CD4-positive, alpha-beta T cell treated with Interleukin-6 for 4 hours (primary cell): ENCODE data around the gene STARD10.
A peak's percentile ranks its signal among the peaks of the same experiment; 100 is the strongest.
"Not testable (repeated sequence)": the region's sequence is repeated elsewhere in the genome, so short reads cannot be mapped to it uniquely, and the experiment has no call there.

Source experiments
- DNase-seq: peaks from one replicate; pipeline ENCODE4 v3.0.0-alpha.2; 2020; ENCODE audit warnings: mixed read lengths

Gene STARD10

GRCh38 chr11:72826191-72826941 is 32.5 kb upstream of the STARD10 start:
- DNase-seq = no peak

DNA sequence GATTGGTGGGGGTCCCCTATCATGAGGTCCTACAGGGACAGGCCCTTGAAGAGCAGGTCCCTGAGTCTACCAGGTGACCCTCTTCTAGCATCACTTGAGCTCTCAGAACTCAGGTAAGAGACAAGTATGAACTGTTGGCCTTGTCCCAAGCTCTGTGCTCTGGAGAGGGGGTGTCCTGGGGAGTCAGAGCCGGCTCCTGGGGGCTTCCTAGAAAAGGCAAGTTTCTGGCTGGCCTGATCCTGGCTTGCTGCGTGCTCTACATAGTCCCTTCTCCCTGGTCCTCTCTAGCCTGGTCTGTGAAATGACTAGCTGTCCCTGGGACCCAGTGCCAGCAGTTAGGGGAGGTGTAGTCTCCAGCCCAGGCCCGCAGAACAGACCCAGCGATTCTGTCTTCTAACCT is 31.8 kb upstream of the STARD10 start:
- DNase-seq = no peak

GRCh38 chr11:72824811-72825505 is 31.1 kb upstream of the STARD10 start:
- DNase-seq = no peak

GRCh38 chr11:72824020-72824419 is 30.2 kb upstream of the STARD10 start:
- no peak for DNase-seq

GRCh38 chr11:72823105-72823804 is 29.4 kb upstream of the STARD10 start:
- DNase-seq = no peak

DNA sequence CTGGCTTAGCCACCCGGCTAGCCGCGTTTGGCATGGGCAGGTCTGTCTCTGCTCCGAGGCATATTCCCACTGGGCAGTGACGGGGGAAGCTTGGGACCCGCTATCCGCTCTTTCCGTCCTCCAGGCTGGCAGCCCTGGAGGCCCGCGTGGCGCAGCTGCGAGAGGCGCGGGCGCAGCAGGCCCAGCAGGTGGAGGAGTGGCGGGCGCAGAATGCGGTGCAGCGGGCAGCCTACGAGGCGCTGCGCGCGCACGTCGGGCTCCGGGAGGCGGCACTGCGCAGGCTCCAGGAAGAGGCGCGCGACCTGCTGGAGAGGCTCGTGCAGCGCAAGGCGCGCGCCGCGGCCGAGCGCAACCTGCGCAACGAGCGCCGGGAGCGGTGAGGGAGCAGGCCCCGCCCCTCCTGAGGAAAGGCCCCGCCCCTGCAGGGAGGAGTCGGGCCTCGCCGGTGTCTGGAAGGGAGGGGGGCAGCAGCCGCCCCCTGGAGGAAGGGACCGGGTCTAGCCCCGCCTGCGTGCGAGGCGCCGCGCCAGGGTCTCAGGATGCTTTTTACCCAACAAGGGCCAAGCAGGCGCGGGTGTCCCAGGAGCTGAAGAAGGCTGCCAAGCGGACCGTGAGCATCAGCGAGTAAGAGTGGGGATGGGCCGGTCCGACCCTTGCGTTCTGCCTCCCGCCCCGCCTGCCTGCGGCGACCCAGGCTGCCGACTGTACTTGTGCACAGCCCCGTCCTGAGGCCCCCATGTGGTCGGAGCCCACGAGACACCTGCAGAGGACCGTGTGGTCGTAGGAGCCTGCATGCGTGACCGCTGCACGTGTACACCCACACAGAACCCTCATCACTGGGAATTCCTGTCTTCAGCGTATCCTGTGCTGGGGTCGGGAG is 28.3 kb upstream of the STARD10 start:
- peak; percentile 90 for DNase-seq

DNA sequence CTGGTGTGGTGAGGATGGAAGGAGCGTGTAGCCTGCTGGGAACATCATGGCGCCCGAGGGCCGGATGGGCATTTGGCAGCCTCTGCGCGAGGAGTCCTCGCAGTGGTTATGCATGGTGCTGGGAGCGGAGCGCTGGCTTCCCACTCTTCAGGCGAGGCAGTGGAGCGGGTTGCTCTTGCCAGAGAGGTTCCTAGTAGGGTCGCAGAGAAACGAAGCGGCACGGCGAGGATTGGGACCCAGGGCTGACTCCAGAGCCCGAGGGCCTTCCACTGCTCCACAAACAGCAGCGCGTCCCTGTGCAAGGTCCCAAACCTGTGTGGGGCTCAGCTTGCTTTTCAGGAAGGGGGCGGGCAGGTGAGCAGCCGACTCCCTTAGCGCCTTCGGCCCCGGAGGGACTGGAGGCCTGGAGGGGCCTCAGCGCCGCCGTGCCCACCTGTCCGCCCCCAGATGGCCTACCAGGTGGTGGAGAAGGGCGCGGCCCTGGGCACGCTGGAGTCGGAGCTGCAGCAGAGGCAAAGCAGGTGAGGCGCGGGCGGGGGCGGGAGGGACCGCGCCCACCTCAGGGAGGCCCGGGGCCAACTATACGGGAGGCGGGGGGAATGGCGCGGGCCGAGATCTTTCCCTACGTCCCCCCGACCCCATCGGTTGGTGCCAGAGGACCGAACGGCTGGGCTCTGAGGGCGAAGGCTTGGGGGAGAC is 27.5 kb upstream of the STARD10 start:
- DNase-seq = no peak

- no peak for DNase-seq
Observed at GRCh38 chr11:72820439-72821139, 26.7 kb upstream of the STARD10 start.

DNA sequence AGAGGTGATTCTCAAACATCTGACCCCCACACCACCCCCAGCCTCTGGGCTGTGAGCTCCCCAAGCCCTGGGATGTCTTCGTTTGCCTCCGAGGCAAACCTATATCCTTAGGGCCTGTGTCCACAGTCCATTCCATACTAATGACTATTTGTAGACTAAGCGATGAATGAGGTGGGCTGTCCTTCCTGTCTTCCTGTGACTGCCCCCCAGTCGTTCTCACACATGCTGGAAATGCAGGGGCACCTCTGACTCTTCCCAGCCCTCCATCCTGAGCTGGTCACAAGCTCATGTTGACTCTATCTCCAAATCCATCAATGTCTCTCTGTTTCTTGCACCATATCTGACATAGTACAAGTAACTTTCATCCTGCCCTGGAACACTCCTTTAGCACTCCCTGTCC is 25.1 kb upstream of the STARD10 start:
- no peak for DNase-seq

DNA sequence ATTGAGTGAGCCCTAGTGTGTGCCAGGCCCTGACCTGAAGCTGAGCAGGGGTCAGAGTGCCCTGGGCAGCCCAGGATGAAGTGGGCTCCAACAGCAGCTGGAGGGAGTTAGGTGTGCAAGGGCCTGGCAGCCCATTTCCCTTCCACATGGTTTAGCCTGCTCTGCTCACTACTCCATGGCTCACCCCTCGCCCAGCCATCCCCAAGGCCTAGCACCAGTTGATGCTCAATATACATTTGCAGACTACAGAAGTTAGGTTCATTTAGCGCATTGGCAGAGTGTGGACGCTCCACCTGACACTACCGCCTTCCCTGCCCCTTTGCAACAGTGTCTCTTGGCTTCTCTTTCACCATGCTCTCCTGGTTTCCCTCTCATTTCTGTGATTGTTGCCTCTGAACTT is 24.1 kb upstream of the STARD10 start:
- DNase-seq = no peak

GRCh38 chr11:72816404-72816990 is 22.6 kb upstream of the STARD10 start:
- DNase-seq = no peak

DNA sequence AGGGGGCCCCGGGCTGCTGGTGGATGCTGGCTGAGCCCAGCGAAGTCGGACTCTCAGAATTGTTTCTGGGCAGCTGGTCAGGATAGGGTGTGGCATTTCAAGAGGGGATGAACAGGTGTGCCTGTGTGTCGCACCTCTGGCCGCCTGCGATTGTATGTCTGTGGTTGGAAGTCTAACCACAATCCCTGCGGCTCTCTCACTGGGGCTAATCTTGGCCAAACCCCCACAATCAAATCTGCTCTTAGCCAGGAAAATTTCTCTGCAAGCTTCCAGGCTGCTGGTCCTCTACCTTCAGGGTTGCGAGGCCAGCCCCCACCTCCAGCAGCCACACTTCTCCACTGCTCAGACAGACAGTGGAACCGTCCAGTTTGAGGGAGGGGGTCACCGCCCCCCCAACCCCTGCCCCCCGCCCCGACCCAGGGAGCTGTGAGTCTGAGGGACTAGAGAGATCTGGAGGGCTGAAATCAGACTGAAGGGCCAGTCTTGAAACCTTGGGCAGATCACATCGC is 21.3 kb upstream of the STARD10 start:
- DNase-seq = no peak

GRCh38 chr11:72814286-72815109 is 20.7 kb upstream of the STARD10 start, which contains the start of gene ATG16L2:
Gene ATG16L2, plus strand, starts transcription at chr11:72814411. Its CDS starts 35 bp downstream, at chr11:72814446.
- peak; percentile 90 for DNase-seq

GRCh38 chr11:72813740-72814285 is 20.0 kb upstream of the STARD10 start:
- peak; percentile 87 for DNase-seq

- DNase-seq = peak; percentile 75
Observed at GRCh38 chr11:72812967-72813739, 19.3 kb upstream of the STARD10 start.

DNA sequence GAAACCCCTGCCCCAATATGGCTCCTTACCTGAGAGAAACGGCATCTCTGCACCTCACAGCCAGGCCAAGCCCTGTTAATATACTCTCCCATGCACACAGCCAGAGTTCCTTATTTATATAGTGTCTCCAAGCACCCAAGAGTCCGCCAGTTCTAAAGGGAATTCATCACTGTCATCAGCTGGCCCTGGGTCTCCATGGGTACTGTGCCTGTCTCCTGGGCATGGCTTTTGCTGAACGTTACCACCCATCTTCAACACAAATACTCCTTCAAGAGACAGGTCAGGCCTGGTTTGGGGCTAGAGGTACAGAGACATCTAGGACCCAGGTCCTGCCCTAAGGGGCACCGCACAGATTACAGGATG is 18.7 kb upstream of the STARD10 start:
- DNase-seq = no peak

GRCh38 chr11:72811686-72812085 is 17.8 kb upstream of the STARD10 start:
- DNase-seq = not testable (repeated sequence)

GRCh38 chr11:72808331-72808798 is 14.5 kb upstream of the STARD10 start:
- DNase-seq = no peak

DNA sequence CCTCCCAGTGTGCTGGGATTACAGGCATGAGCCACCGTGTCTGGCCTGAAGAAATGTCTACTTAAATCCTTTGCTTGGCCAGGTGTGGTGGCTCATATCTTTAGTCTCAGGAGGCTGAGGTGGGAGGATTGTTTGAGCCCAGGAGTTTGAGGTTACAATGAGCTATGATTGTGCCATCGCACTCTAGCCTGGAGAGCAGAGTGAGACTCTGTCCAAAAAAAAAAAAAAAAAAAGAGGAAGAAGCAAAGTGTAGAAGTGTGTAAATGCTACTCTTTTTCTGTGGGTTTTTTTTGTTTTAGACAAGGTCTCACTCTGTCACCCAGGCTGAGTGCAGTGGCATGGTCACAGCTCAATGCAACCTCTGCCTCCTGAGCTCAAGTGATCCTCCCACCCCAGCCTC is 13.9 kb upstream of the STARD10 start:
- DNase-seq = no peak
